Omental fat pad (tissue), 4 donors: Measurements from ENCODE around the gene PWP2. TPM values are rescaled to one million over a fixed set of nuclear protein-coding genes. Genes with fewer than 3 reads are reported as not detected.

Experiments used
- ATAC-seq: fragments of 150-250 bp; one replicate; pipeline ENCODE4 v1.9.1; 2016; ENCODE audit warnings: mild to moderate bottlenecking, moderate library complexity; ENCODE audit not compliant: low FRiP score
- DNase-seq: peaks from one replicate; pipeline ENCODE4 v3.0.0-alpha.2; 2019; ENCODE audit warnings: low spot score
- total RNA-seq, 4 donors: library from RNA; depleted of rRNA; stranded (reverse); fragments of >200 nt; gene quantifications; one replicate each; pipeline ENCODE4 v1.1.0, GENCODE V29; 2016
- TF ChIP-seq, protein P1 (sequence below), 3 donors: fragments of 450-650 bp; IDR thresholded peaks; one replicate each; pipeline ENCODE4 v1.5.1; 2016 to 2017; ENCODE audit warnings: antibody characterized with exemption in 3 of 3, mild to moderate bottlenecking in 3 of 3, moderate library complexity in 2 of 3

PWP2 gene
- total RNA-seq, 4 donors from 2014 or later = 5.3 to 17.2 (median 11.3) TPM

DNA sequence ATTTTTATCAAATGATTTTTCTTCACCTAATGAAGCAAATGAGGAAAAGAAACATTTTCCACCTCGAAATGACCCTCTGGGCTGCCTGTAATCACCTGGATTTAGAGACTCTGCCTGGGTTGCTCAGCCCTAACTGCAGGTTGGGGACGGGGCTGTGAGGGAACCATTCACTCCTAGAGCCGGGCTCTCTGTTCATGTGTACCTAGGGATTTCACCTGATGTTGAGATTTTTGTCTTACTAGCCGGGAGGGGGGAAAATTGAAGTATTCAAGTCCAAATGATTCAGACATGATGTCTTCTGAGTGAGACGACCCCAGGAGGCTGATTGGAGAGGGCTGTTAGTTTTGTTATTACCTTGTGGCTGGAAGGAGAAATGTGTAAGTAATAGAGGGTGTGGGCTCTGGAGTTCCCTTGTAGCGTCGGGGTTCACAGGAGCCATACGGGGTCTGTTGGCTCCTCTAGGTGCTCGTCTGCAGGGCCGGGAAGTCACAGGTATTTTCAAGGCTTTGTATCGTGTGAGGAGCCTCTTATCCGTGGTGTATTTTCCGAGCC, 42.3 kb upstream of the PWP2 start:
- TF ChIP-seq, protein P1, sequence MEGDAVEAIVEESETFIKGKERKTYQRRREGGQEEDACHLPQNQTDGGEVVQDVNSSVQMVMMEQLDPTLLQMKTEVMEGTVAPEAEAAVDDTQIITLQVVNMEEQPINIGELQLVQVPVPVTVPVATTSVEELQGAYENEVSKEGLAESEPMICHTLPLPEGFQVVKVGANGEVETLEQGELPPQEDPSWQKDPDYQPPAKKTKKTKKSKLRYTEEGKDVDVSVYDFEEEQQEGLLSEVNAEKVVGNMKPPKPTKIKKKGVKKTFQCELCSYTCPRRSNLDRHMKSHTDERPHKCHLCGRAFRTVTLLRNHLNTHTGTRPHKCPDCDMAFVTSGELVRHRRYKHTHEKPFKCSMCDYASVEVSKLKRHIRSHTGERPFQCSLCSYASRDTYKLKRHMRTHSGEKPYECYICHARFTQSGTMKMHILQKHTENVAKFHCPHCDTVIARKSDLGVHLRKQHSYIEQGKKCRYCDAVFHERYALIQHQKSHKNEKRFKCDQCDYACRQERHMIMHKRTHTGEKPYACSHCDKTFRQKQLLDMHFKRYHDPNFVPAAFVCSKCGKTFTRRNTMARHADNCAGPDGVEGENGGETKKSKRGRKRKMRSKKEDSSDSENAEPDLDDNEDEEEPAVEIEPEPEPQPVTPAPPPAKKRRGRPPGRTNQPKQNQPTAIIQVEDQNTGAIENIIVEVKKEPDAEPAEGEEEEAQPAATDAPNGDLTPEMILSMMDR (IDR thresholded peaks at IDR 0.05) = no peak
- DNase-seq (no peak), ATAC-seq (no peak)

DNA sequence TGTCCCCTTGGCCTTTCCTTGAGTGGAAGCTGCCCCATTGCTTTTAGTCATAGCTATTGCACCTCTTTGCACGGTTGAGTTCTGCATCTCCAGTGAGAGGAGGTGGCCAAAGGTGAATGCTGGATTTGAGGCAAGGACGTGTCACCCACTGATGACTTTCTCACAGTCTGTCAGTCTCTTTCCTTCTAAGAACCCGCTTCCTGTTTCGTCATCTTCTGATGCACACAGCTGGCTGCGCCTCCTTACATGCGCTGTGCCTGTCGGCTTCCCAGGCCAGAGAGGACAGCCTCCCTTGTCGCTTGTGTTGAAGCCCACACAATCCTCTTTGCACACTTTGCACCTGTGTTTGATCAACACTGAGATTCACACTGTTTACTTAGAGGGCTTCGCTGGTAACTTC, 41.8 kb upstream of the PWP2 start:
- ATAC-seq = no peak
- DNase-seq = no peak
- TF ChIP-seq, protein P1 (IDR thresholded peaks at IDR 0.05) = no peak

DNA sequence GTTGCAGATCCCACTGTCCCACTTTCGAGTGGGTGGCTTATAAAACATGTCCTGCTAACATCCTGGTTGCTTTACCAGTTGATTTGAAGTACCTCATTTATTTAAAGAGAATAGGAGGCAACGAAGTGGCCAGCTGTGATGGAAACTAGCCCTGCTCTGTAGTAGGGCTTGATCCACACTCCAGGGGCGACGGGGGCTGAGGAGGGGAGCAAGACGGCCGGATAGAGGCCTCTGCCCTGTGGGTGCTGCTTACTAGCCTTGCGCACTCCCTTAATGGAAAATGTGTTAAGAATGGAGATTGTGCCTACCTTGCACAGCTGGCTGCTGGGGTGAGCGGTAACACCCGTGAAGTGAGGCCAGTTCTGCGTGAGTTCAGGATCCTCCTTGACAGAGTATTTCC, 41.1 kb upstream of the PWP2 start:
- DNase-seq (no peak), ATAC-seq (no peak)
- TF ChIP-seq, protein P1 (IDR thresholded peaks at IDR 0.05) = no peak

DNA sequence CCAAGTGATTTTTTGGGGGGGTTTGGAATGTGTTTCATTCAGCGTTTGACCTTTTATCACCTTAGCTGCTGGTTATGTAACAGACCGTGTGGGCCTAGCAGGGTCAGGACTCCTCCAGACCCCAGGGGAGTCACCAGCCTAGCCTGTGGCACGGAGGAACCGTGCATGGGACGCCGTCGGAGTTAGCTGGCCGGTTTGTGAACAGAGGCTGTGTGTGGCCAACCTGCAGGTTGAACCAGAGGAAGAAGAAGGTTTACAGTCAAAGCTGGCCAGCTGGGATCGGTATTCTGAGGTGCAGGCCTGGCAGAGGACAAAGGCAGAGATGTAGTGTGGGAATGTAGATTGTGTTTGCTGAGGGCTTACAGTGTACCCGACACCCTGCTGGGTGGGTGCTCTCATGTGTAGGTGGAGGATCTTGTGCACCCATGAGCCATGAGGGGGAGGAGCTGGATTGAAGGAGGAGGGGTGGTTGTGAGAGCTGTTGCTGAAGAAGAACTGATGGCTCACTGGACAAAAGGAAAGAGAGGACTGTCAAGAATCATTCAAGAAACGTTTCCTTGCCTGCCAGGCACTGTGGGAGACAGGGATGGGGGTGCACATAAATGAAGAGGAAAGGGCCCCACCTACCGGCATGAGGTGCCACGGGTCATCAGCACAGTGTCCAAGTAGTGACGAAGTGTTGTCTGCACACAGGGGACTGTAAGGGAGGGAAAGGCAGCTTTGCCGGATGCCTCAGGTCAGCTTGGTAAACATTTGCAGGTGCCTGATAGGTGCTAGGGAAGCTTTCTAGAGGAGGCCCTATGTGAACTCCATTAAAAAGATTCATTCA, 40.0 kb upstream of the PWP2 start:
- ATAC-seq (no peak), DNase-seq (no peak)
- TF ChIP-seq, protein P1 (IDR thresholded peaks at IDR 0.05) = no peak

DNA sequence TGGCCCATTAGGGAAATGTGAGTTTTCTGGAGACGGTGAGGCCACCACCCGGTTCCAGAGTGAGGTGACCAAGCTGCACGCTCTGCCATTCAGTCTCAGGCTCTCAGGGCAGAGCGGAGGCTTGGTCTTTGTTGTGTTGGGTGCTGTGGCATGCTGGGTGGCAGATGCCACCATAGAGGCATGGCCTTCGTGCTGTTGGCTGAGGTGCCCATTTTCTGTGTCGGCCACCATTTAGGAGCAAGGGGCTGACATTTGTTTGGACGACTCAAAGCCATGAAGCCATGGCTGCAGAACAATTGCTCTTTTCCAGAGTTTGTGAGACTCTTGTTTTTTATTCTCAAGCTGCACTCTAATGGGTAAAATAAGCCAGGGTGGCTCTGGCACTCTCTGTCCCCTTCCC, 36.8 kb upstream of the PWP2 start:
- TF ChIP-seq, protein P1 (IDR thresholded peaks at IDR 0.05) = no peak
- no peak for DNase-seq
- ATAC-seq = no peak

DNA sequence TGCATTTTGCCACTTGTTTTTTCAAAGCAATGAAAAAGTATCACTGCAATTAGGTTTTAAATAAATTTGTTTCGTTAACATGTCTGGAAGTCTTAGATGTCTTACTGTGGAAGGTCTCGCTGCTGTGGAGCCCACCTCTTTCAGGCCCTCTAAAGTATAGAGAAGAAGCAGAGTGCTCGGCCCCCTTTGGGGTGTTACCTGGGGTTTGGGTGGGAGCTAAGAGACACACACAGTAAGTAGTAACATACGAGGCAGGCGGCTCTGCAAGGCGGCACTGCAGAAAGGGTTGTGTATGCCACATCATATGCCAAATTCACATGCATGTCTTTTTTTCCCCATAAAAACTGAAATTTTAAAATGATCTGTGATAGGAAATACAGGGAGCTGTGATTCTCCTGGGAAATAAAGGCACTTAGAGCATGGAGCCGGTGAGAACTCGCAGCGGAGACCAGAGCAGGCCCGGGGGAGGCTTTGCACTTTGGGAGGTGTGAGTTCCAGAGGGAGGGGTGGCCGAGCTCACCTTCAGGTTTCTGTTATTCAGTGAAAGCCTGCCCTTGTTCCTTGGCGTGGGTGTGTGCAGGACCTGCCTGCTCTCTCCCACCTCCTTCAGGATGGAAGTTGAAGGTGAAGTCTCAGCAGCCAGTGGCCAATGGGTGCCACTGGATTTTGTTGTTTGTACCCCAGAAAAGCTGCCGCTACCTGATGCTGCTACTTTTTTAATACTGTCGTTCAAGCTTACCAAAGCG, 35.7 kb upstream of the PWP2 start:
- TF ChIP-seq, protein P1 (IDR thresholded peaks at IDR 0.05) = no peak
- DNase-seq (no peak), ATAC-seq (no peak)
